Skeletal muscle tissue (tissue), 4 donors: Measurements from ENCODE around the gene HADHB. TPM values are rescaled to one million over a fixed set of nuclear protein-coding genes. Genes with fewer than 3 reads are reported as not detected.

Experiments used
- H3K27ac ChIP-seq: one replicate; pipeline ENCODE4 v1.7.0; 2013; ENCODE audit warnings: mild to moderate bottlenecking, low read depth, low read length, inconsistent platforms
- H3K27me3 ChIP-seq, 3 donors: one replicate each; pipeline ENCODE4 v1.7.0; 2013; ENCODE audit warnings: low read length in 3 of 3; ENCODE audit not compliant: control insufficient read depth in 3 of 3, insufficient read depth in 3 of 3
- H3K36me3 ChIP-seq, 3 donors: one replicate each; pipeline ENCODE4 v1.7.0; 2013; ENCODE audit warnings: low read length in 3 of 3; ENCODE audit not compliant: control insufficient read depth in 3 of 3, insufficient read depth in 3 of 3
- H3K4me1 ChIP-seq, 3 donors: one replicate each; pipeline ENCODE4 v1.7.0; 2013; ENCODE audit warnings: low read length in 3 of 3, mild to moderate bottlenecking in 3 of 3; ENCODE audit not compliant: control insufficient read depth in 3 of 3, insufficient read depth in 3 of 3
- H3K4me3 ChIP-seq, 3 donors: one replicate each; pipeline ENCODE4 v1.7.0; 2013; ENCODE audit warnings: low read length in 3 of 3
- H3K9ac ChIP-seq, 3 donors: one replicate each; pipeline ENCODE4 v1.7.0; 2013; ENCODE audit warnings: low read length in 3 of 3, mild to moderate bottlenecking in 3 of 3, moderate library complexity in 2 of 3, low read depth in 1 of 3
- H3K9me3 ChIP-seq, 3 donors: one replicate each; pipeline ENCODE4 v1.7.0; 2013; ENCODE audit warnings: low read length in 3 of 3; ENCODE audit not compliant: control insufficient read depth in 3 of 3
- total RNA-seq: library from RNA; depleted of rRNA; stranded (reverse); fragments of >200 nt; gene quantifications from one replicate; pipeline ENCODE4 v1.2.3, GENCODE V29; 2014
- donor health status: Osteomylitis.

The HADHB gene
- total RNA-seq, 1 donor from 2014 or later, result 118 TPM

DNA sequence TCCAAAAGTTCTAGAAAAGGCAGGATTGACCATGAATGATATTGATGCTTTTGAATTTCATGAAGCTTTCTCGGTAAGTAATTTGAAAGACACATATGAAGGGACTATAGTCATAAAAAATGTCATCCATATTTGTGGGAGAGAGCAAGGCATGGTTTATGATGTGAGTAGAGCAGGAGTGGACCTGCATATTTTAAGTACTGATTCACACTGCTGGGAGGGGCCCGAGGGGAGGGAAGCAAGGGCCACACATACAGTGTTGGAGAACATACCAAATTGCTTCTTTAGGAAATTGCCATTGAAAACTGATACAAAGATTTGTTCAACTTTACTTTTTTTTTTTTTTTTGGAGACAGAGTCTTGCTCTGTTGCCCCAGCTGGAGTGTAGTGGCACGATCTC is 39.4 kb downstream of the HADHB start:
- Histone ChIP-seq H3K4me3 (no peak overlapping the region), H3K9me3 (no peaks in the 10 kb centered on the region), H3K9ac (no peak overlapping the region), H3K27me3 (no peaks in the 10 kb centered on the region), H3K27ac (no peak overlapping the region), H3K36me3 (peaks cover 48 to 72% (median 64%) of the 10 kb centered on the region in 3 donors), H3K4me1 (no peaks in the 10 kb centered on the region)

DNA sequence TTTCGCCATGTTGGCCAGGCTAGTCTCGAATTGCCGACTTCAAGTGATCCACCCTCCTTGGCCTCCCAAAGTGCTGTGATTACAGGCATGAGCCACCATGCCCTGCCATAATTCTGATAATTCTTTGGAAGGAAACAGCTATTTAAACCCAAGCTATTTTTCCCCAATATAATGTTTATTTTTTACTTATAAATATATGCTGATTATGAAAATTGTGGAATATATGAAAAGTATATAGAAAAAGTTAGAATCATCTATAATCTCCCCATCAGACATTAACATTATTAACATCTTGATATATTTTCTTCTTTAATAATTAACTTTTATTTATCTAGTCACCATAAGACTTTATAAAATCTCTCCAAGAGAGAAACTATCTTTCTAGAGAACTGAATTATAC is 41.2 kb downstream of the HADHB start:
- no peaks in the 10 kb centered on the region for H3K4me1 ChIP-seq
- H3K27ac ChIP-seq, result no peak overlapping the region
- H3K9ac ChIP-seq, result no peak overlapping the region
- H3K9me3 ChIP-seq, result no peaks in the 10 kb centered on the region
- H3K36me3 ChIP-seq, result peaks cover 36 to 62% (median 57%) of the 10 kb centered on the region in 3 donors
- H3K4me3 ChIP-seq, result no peak overlapping the region
- H3K27me3 ChIP-seq, result no peaks in the 10 kb centered on the region

DNA sequence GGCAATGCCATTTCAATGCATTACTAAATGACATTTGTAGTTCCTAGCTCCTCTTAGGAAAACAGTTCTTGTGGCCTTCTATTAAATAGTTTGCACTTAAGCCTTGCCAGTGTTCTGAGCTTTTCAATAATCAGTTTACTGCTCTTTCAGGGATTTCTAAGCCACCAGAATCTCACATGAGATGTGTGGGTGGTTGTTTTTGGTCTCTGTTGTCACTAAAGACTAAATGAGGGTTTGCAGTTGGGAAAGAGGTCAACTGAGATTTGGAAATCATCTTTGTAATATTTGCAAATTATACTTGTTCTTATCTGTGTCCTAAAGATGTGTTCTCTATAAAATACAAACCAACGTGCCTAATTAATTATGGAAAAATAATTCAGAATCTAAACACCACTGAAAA is 45.3 kb downstream of the HADHB start:
- no peak overlapping the region for H3K9ac ChIP-seq
- H3K4me3 ChIP-seq, result no peak overlapping the region
- H3K27ac ChIP-seq, result no peak overlapping the region
- no peaks in the 10 kb centered on the region for H3K27me3 ChIP-seq
- no peaks in the 10 kb centered on the region for H3K9me3 ChIP-seq
- peaks cover 14 to 32% (median 27%) of the 10 kb centered on the region in 3 donors for H3K36me3 ChIP-seq
- no peaks in the 10 kb centered on the region for H3K4me1 ChIP-seq

DNA sequence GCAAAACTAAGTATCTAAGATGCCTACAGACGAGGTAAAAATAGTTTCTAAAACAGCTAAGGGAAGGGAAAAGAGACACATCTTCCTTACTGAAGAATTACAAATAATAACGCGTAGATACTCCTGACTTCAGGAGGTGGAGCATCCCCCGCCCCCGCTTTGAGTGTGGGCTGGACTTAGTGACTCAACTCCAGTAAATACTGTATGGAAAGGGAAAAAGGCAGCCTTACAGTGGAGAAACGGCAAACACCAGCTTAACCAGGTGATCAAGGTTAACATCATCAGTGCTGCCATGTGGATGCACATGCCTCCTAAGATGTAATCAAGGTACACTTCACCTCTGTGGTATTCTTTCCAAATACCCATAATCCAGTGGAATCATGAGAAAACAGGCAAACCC is 47.9 kb downstream of the HADHB start:
- H3K9me3 ChIP-seq, result no peaks in the 10 kb centered on the region
- H3K27ac ChIP-seq, result no peak overlapping the region
- H3K4me1 ChIP-seq, result no peaks in the 10 kb centered on the region
- H3K36me3 ChIP-seq, result peaks cover 5 to 17% (median 10%) of the 10 kb centered on the region in 3 donors
- no peaks in the 10 kb centered on the region for H3K27me3 ChIP-seq
- H3K9ac ChIP-seq, result no peak overlapping the region
- no peak overlapping the region for H3K4me3 ChIP-seq

DNA sequence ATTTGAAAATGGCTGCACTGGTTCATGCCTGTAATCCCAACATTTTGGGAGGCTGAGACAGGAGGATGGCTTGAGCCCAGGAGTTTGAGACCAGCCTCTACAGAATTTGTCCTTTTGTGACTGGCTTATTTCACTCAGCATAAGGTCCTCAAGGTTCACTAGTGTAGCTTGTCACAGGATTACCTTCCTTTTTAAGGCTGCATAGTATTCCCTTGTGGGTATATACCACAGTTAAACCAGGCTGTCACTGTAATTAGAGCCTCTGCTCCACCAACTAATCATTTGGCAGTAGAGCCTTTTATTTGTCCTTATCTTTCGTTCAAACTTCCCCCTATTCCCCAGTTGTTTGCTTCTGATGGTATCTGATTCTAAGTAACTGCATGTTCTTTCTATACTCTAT is 50.8 kb downstream of the HADHB start:
- Histone ChIP-seq H3K27me3 (no peaks in the 10 kb centered on the region), H3K36me3 (no peaks in the 10 kb centered on the region), H3K27ac (no peak overlapping the region), H3K9ac (no peak overlapping the region), H3K4me3 (no peak overlapping the region), H3K4me1 (peaks cover 9 to 14% (median 10%) of the 10 kb centered on the region in 3 donors), H3K9me3 (no peaks in the 10 kb centered on the region)

DNA sequence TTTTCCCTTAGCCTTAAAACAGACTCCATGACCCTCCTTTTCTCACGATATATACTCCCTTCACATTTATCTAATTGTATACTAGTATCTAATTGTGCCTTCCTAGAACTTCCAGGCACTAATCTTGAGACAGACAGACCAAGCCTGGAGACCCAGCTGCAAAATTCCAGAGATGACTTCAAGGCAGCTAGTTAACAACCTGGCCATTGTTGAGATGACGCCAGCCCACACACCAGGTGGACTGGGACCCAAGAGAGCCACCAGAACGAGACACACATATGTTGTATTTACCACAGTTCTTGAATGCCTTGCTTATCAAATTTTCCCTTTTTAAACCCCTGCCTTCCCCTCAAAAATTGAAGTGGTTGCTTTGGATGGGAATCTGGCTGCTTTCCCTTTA is 52.3 kb downstream of the HADHB start:
- no peaks in the 10 kb centered on the region for H3K36me3 ChIP-seq
- no peak overlapping the region for H3K9ac ChIP-seq
- peaks cover 9 to 14% (median 10%) of the 10 kb centered on the region in 3 donors for H3K4me1 ChIP-seq
- no peak overlapping the region for H3K4me3 ChIP-seq
- H3K27me3 ChIP-seq, result no peaks in the 10 kb centered on the region
- no peaks in the 10 kb centered on the region for H3K9me3 ChIP-seq
- no peak overlapping the region for H3K27ac ChIP-seq

DNA sequence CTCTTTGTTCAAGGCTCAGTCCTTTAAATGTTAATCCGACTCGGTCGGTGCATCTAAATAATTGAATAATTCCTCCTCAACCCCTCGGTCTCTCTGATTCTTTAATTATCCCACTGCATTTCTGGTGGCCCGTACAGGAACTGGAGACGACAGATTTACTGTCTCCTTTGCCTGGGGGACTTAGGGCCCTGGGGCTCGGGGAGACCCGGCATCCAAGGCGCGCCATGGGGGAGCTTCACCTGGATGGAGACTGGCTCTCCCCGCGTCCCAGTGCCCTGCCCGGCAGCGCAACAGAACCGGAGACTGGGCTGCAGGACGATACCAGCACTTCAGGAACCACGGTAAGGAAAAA is 53.5 kb downstream of the HADHB start:
- no peaks in the 10 kb centered on the region for H3K9me3 ChIP-seq
- peak overlapping the region; percentile 83 to 91 (median 88) for H3K4me3 ChIP-seq
- peaks cover 10 to 20% (median 12%) of the 10 kb centered on the region in 3 donors for H3K4me1 ChIP-seq
- H3K27ac ChIP-seq, result peak overlapping the region; percentile 42
- no peaks in the 10 kb centered on the region for H3K36me3 ChIP-seq
- no peaks in the 10 kb centered on the region for H3K27me3 ChIP-seq
- H3K9ac ChIP-seq, result peak overlapping the region in 2 of 3 donors; percentile 72 to 85

DNA sequence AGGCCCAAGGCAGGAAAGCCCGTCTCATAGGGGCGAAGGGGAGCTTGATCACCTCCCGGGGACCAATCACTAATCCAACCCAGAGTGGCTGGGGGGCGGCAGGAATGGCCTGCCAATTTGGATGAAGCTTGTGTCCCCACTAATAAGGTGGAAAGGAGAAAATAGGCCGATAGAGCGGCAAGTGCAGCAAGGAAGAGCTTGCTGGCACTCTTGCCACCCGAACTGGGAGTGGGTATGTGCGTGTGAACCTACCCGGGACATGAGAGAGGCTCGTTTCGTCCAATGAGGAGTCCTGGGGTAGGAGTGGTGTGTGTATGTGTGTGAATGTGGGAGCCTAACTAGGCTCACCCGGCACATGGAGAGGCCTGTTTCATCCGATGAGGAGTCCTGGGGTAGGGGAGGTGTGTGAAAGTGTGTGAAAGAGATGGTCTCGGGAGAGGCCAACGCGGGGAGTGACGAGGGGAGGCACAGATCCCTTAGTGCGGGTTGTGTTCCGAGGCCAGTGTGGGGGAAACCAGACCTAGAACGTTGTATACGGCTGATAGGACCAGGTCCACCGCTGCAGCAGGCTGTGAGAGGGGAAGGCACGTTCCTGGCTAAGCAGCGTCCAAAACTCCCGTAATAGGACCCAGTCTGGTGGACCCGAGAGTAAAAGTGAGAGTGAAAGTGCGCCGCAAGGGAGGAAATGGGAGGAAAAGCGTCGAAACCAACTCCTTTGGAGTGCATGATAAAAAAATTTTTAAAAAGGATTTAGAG is 54.1 kb downstream of the HADHB start:
- Histone ChIP-seq H3K36me3 (no peaks in the 10 kb centered on the region), H3K27me3 (no peaks in the 10 kb centered on the region), H3K27ac (peak overlapping the region; percentile 42)

DNA sequence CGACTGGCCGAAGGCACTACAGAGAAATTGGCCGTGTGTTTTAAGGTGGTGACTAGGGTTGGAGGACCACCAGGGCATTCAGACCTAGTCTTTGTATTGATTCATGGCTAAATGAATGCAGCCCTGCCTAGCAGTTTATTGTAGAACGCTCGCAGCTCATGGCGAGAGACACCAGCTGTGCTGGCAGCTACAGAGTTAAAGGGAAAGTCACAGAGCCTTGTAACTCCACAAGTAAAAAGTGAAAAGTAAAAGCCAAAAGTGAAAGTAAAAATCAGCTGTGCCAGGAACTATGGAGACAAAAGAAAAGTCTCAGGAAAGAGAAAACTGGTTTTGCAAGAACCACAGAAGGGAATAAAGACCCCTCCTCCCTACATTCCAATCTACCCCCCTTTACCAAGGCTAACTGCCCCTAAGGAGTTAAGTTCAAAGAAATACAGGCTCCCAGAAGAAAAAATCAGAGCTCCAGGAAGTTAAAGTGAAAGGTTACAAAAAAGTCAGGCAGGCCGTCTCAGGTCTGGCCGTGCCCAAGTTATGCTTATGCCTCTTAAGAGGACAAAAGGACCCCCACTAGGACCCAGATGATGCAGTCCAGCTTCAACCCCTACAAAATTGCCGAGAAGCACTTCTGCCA is 54.8 kb downstream of the HADHB start:
- Histone ChIP-seq H3K27ac (peak overlapping the region; percentile 42), H3K36me3 (no peaks in the 10 kb centered on the region), H3K27me3 (no peaks in the 10 kb centered on the region), H3K9me3 (no peaks in the 10 kb centered on the region), H3K9ac (peak overlapping the region; percentile 72 to 85 (median 75)), H3K4me3 (peak overlapping the region; percentile 83 to 91 (median 88)), H3K4me1 (peaks cover 10 to 21% (median 12%) of the 10 kb centered on the region in 3 donors)

More for the DNA sequence above, 54.1 kb downstream of the HADHB start:
- Histone ChIP-seq H3K4me1 (peaks cover 10 to 21% (median 12%) of the 10 kb centered on the region in 3 donors), H3K4me3 (peak overlapping the region; percentile 83 to 91 (median 88)), H3K9ac (peak overlapping the region; percentile 72 to 85 (median 75)), H3K9me3 (no peaks in the 10 kb centered on the region)

DNA sequence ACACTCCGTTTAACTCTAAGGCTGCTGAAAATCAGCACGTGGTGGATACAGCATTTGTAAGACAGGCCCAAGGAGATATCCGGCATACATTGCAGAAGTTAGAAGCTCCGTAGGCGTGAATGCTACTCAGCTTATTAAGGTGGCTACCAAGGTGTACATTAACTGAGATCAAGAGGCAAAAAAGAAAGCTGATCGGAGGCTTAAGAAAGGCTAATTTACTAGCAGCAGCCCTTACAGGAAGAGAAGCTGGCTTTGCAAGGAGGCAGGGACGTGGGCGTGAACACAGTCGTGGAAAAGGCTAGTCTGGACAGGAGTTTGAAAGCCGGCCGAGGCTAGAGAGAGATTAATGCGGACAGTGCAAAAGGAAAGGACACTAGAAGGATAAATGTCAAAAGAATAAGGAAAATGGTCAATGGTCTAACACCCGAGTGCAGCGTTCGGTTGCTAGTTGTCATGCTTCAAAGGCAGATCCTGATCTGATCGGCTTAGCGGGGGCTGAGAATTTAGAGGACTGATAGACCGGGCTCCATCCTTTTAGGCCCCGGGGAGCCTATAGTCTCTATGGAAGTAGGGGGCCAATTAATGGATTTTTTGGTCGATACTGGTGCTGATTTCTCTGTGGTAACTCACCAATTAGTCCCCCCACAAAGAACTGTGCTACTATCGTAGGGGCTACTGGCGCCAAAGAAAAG is 55.6 kb downstream of the HADHB start:
- Histone ChIP-seq H3K27me3 (no peaks in the 10 kb centered on the region), H3K4me3 (peak overlapping the region in 2 of 3 donors; percentile 54 to 62), H3K9ac (no peak overlapping the region), H3K27ac (no peak overlapping the region), H3K36me3 (no peaks in the 10 kb centered on the region), H3K4me1 (peaks cover 10 to 21% (median 12%) of the 10 kb centered on the region in 3 donors), H3K9me3 (no peaks in the 10 kb centered on the region)
